KMS-11 (cell line): ENCODE data around the gene GLOD4.
"Not testable (repeated sequence)": the region's sequence is repeated elsewhere in the genome, so short reads cannot be mapped to it uniquely, and the experiment has no call there.

ENCODE experiments used
- H2AFZ ChIP-seq: fragments of 200-600 bp; sonication (generic); 2 replicates; pipeline ENCODE4 v1.6.1; 2016; ENCODE audit warnings: antibody characterized with exemption, mixed run types, low read depth
- H3K27ac ChIP-seq: fragments of 200-600 bp; sonication (generic); 2 replicates; pipeline ENCODE4 v1.6.1; 2016; ENCODE audit warnings: mild to moderate bottlenecking, mixed run types
- H3K27me3 ChIP-seq: fragments of 200-600 bp; sonication (generic); 2 replicates; pipeline ENCODE4 v1.6.1; 2017; ENCODE audit warnings: mild to moderate bottlenecking, low read depth, mixed run types, moderate library complexity; ENCODE audit not compliant: insufficient read depth
- H3K36me3 ChIP-seq: fragments of 200-600 bp; sonication (generic); 2 replicates; pipeline ENCODE4 v1.6.1; 2017; ENCODE audit warnings: mild to moderate bottlenecking, mixed run types; ENCODE audit not compliant: insufficient read depth
- H3K4me1 ChIP-seq: fragments of 200-600 bp; sonication (generic); 2 replicates; pipeline ENCODE4 v1.6.1; 2016; ENCODE audit warnings: mild to moderate bottlenecking, low read depth, mixed run types; ENCODE audit not compliant: poor library complexity, severe bottlenecking
- H3K4me2 ChIP-seq: fragments of 200-600 bp; sonication (generic); 2 replicates; pipeline ENCODE4 v1.7.0; 2016; ENCODE audit warnings: mild to moderate bottlenecking, mixed run types
- H3K4me3 ChIP-seq: fragments of 200-600 bp; sonication (generic); IDR thresholded peaks from 2 replicates; pipeline ENCODE4 v1.6.1; 2017; ENCODE audit warnings: low read depth, low read length, mixed read lengths; ENCODE audit not compliant: insufficient read depth
- H3K79me2 ChIP-seq: fragments of 200-600 bp; sonication (generic); 2 replicates; pipeline ENCODE4 v1.6.1; 2016; ENCODE audit warnings: low read depth, mixed run types; ENCODE audit not compliant: insufficient read depth
- H3K9ac ChIP-seq: fragments of 200-600 bp; sonication (generic); 2 replicates; pipeline ENCODE4 v1.6.1; 2016; ENCODE audit warnings: mild to moderate bottlenecking, mixed run types
- H4K20me1 ChIP-seq: fragments of 200-600 bp; sonication (generic); 2 replicates; pipeline ENCODE4 v1.6.1; 2016; ENCODE audit warnings: mild to moderate bottlenecking, mixed run types; ENCODE audit not compliant: insufficient read depth
- TF ChIP-seq, protein P1 (sequence below): fragments of 200-600 bp; sonication (generic); conservative IDR thresholded peaks from 2 replicates; pipeline ENCODE4 v1.6.1; 2017; ENCODE audit warnings: low read depth, mild to moderate bottlenecking, antibody characterized with exemption, low read length, moderate library complexity, mixed read lengths

GLOD4 gene

DNA sequence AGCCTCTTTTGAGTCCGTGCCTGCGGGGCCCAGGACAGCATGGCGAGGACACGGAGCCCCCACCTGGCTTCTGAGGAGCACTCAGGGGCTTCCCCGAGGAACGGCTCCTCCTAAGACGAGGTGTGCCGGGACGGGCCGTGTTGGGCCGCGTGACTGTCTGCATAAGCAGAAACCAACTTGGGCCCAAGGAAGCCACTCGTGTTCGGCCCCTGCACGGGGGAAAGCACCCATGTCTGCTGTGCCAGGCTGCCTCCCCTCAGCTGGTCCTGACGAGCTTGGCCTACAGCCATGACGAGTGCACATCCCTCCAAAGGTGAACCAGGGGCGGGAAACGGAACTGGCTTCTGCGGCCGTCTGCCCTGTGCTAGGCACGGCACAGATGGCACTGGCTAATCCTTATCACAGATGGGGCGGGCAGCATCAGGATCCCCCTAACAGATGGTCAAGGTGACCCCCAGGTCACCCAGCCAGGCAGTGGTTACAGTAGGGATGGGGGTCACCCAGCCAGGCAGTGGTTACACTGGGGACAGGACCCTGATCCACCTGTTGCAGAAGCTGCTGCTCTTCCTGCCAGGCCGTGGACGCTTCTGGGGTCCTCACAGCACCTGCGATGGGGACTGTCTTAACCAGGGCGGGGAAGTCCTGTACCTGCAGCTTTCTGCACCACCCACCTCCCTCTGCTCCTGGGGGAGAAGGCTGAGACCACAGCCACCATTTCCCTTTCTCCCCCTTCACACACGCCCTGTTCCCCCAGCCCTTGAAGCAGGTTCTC is 25.6 kb upstream of the GLOD4 start:
- Histone ChIP-seq H2AFZ (no peak overlapping the region), H3K27me3 (peaks cover 12% of the 10 kb centered on the region; the same call in 1 of the 2 replicates), H3K27ac (no peak overlapping the region), H3K4me3 (no peak overlapping the region), H3K4me2 (no peak overlapping the region), H3K9ac (no peak overlapping the region), H3K4me1 (no peaks in the 10 kb centered on the region), H4K20me1 (no peaks in the 10 kb centered on the region), H3K79me2 (no peaks in the 10 kb centered on the region), H3K36me3 (no peaks in the 10 kb centered on the region)
- TF ChIP-seq, protein P1, sequence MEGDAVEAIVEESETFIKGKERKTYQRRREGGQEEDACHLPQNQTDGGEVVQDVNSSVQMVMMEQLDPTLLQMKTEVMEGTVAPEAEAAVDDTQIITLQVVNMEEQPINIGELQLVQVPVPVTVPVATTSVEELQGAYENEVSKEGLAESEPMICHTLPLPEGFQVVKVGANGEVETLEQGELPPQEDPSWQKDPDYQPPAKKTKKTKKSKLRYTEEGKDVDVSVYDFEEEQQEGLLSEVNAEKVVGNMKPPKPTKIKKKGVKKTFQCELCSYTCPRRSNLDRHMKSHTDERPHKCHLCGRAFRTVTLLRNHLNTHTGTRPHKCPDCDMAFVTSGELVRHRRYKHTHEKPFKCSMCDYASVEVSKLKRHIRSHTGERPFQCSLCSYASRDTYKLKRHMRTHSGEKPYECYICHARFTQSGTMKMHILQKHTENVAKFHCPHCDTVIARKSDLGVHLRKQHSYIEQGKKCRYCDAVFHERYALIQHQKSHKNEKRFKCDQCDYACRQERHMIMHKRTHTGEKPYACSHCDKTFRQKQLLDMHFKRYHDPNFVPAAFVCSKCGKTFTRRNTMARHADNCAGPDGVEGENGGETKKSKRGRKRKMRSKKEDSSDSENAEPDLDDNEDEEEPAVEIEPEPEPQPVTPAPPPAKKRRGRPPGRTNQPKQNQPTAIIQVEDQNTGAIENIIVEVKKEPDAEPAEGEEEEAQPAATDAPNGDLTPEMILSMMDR: no peak

DNA sequence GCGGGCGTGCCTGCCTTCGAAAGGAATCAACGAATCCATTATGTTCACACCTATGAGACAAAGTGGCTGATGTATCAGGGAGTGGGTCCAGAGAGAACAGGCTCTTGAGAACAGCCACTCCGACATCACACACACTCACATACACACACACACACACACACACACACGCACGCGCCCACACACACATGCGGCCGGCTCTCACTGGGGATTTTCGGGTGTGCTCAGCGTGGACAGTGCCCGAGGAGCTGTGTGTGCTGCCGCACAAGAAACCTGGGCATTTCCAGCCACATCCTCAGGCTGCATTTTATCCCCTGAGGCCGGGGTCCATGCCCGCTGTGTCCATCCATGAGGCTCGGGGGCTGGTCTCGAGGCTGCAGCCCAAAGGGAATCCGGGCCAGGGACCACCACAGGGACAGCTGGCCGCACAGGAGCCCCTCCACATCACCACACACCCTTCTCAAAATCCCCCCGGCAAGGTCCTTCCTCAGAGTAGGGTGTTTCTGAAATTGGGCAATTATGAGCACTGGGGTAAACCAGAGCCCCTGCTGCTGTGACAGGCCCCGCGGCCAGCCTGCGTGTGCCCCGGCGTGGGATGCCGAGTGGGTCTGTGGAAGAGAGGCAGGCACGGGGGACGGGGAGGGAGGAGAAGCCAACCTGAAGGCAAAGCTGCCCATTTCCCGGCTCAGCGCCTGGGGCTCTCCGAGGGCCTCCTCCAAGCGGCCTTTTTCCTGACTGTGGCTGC is 24.9 kb upstream of the GLOD4 start:
- H3K36me3 ChIP-seq: no peaks in the 10 kb centered on the region
- H3K9ac ChIP-seq: no peak overlapping the region
- H3K27ac ChIP-seq: no peak overlapping the region
- no peak overlapping the region for H2AFZ ChIP-seq
- no peaks in the 10 kb centered on the region for H4K20me1 ChIP-seq
- H3K27me3 ChIP-seq: peaks cover 12% of the 10 kb centered on the region; the same call in 1 of the 2 replicates
- no peak overlapping the region for H3K4me3 ChIP-seq
- TF ChIP-seq, protein P1: no peak
- H3K4me1 ChIP-seq: no peaks in the 10 kb centered on the region
- H3K79me2 ChIP-seq: no peaks in the 10 kb centered on the region
- no peak overlapping the region for H3K4me2 ChIP-seq

GRCh38 chr17:806346-806745 is 24.3 kb upstream of the GLOD4 start:
- TF ChIP-seq, protein P1: no peak
- Histone ChIP-seq H4K20me1 (no peaks in the 10 kb centered on the region), H3K9ac (no peak overlapping the region), H3K27me3 (peaks cover 15% of the 10 kb centered on the region; the same call in 1 of the 2 replicates), H2AFZ (no peak overlapping the region), H3K36me3 (no peaks in the 10 kb centered on the region), H3K4me2 (no peak overlapping the region), H3K4me1 (no peaks in the 10 kb centered on the region), H3K79me2 (no peaks in the 10 kb centered on the region), H3K27ac (no peak overlapping the region), H3K4me3 (no peak overlapping the region)

DNA sequence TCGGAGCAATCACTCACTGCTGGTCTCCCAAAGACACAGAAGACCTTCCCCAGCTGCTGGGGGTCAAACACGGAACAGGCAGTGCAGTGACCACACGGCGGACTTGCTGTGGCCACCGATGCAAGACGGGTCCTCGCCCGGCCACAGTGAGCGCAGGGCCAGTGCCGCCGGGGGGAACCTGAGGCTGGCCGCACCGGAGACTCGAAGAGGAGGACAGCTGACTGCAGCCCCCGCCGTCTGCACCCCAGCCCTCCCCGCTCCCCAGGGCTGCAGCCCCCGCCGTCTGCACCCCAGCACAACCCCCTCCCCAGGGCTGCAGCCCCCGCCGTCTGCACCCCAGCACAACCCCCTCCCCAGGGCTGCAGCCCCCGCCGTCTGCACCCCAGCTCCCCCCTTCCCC is 23.8 kb upstream of the GLOD4 start:
- not testable (repeated sequence) for H3K4me2 ChIP-seq, H2AFZ ChIP-seq, H3K4me1 ChIP-seq, H3K27ac ChIP-seq, H3K79me2 ChIP-seq, H3K9ac ChIP-seq, H3K36me3 ChIP-seq, H4K20me1 ChIP-seq, H3K4me3 ChIP-seq
- peaks cover 15% of the 10 kb centered on the region; the same call in 1 of the 2 replicates for H3K27me3 ChIP-seq
